ENCODE measurements around the gene POFUT2.

The POFUT2 gene

DNA sequence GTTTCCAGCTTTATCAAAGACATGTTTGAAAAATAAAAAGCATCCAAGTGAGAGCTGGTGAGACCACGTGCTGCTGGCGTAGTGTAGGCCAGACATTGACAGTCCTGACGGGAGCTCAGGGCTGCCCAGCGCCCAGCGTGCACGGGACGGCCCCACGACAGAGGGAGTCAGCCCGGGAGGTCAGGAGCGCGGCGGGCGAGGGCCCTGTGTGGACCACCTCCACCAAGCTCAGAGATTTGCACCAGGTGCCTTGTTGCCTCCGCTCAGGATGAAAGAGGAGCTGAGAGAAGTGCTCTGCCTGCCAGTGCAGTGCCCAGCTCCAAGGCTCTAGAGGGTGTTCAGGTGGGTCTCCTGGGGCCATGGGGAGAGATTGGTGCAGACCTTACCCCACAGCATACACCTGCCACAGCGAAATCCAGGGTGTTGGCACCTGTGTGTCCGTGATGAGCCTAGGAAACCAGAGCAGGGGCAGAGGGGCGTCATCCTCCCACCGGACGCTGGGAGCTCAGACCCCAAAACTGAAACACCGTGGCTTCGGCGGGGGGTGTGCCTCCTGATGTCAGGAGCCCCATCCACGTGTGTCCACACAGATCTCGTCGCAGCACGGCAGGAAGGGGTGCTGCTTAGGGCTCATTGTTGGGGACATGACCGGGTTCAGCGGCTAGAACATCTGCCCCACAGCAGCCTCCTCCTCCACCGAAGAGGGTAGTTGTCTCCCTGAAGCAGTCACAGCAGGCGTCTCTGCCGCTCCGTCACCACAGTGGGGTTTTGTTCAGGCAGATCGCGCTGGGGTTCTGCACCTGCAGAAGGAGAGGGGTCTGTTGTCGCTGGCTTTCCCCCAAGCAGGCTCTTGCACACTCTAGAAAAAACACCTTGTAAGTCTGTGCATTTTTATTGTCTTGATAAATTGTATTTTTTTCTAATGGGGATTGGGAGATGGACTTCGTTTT is 64.2 kb downstream of the POFUT2 start:
- no peak for DNase-seq (ENCODE audit: low read depth in 2 of 2)

DNA sequence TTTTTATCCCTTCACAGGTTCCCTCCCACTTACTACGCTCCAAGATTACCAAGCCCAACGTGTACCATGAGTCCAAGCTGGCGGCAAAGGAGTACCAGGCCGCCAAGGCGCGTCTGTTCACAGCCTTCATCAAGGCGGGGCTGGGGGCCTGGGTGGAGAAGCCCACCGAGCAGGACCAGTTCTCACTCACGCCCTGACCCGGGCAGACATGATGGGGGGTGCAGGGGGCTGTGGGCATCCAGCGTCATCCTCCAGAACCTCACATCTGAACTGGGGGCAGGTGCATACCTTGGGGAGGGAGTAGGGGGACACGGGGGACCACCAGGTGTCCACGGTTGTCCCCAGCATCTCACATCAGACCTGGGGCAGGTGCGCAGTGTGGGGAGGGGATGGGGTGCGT is 65.7 kb downstream of the POFUT2 start:
- no peak for DNase-seq (ENCODE audit: low read depth in 2 of 2)

DNA sequence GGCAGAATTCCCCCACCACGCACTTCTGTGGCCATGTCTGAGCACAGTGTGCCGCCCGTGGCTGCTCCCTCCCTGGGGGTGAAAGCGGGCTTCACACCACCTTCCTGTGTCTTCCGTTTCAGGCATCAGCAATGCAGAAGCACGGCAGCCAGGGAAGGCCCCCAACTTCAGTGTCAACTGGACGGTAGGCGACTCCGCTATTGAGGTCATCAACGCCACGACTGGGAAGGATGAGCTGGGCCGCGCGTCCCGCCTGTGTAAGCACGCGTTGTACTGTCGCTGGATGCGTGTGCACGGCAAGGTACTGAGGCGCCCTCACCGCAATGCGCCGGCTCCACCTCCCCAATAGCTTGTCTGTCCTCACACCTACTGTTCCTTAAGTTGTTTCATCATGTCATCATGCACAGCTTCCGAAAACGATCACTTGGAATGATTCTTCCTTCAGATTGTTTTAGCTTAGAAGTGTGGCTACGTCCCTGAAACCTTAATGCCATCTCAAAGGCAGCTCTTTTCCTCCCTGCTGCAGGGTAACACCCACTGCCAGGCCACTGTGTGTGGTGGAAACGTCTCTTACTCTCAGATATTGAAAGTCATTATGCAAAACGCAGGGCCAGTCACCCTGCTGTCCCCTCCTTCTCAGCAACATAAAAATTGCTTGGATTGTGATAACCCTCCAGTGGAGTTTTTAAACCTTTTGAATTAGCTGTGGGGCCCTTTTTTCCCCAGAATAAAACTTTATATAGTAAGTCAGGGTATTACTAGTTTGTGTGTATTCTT is 66.8 kb downstream of the POFUT2 start:
- no peak for DNase-seq (ENCODE audit: low read depth in 2 of 2)

DNA sequence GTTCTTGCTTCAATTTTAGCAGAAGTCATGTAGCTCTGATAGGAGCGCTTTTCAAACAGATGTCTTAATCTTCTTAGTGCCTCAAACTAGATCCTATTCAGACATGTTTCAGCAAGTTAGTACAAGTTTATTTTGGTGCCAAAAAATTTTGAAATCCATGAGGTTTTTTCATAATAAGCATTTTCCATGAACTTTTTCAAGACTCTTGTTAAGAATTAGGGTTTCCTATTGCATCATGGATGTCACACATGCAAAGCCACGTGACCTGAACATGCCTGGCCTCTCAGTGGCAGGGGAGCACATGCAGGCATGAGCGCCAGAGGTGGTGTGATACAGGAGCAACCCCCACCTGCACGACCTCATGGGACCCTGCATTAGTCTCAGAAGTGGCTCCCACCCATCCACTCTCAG is 67.6 kb downstream of the POFUT2 start:
- no peak for DNase-seq (ENCODE audit: low read depth in 2 of 2)

DNA sequence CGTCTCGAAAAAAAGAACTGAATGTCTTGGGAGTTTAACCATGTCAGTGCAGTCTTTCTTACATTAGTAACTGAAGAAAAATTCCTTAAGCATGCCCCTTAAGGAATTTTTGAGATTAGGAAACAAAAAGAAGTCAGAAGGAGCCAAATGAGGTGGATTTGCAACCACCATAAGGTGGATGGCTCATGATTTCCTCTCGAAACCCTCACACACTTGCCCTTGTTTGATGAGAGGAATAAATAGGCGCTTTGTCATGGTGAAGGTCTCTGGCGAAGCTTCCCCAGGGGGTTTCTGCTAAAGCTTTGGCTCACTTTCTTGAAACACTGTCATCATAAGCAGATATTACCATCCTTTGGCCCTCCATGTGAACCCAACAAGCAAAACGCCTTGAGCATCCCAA is 68.2 kb downstream of the POFUT2 start:
- DNase-seq (ENCODE audit: low read depth in 2 of 2): no peak

DNA sequence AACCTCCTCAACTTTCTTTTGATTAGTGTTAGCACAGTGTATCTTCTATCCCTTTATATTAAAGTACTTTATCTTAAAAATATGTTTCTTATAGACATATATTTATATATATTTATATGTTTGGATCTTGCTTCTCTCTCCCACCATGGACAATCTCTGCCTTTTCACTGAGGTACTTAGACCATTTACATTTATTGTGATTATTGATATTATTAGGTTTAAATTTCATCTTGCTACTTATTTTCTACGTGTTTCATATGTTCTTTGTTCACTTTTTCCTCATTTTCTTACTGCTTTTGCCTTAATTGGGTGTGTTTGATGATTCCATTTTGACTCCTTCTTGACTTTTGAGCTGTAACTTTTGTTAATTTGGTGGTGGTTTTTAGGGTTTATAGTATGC is 70.7 kb downstream of the POFUT2 start:
- no peak for DNase-seq (ENCODE audit: low read depth in 2 of 2)

DNA sequence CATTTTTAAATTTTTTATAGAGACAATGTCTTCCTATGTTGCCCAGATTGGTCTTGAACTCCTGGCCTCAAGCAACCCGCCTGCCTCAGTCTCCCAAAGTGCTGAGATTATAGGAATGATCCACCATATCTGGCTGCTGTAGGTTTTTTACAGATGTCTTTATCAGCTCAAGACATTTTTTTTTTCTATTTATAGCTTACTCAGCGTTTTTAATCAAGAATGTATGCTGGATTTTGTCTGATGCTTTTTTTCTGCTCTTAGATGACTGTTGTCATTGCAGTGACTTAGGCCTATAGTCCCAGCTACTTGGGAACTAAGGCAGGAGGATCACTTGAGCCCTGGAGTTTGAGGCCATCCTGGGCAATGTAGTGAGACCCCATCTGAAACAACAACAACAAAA is 72.5 kb downstream of the POFUT2 start:
- DNase-seq (ENCODE audit: low read depth in 2 of 2): no peak

Measured in stimulated activated CD4-positive, alpha-beta T cell treated with anti-CD3 and anti-CD28 coated beads, Interleukin-12 subunit alpha, Interleukin-12 subunit beta, amount 100 ng/mL, for 24 hours (primary cell).